ENCODE measurements around the gene TLN1.

The TLN1 gene

GRCh38 chr9:35660966-35661415 is 71.0 kb downstream of the TLN1 start:
- no peak for DNase-seq

- no peak for DNase-seq
These were observed 72.7 kb downstream of the TLN1 start for GRCh38 chr9:35659340-35659739.

GRCh38 chr9:35658968-35659220 is 73.1 kb downstream of the TLN1 start:
- DNase-seq, result no peak

- peak; percentile 82 for DNase-seq
These were observed 73.6 kb downstream of the TLN1 start, which contains the start of gene CCDC107 for GRCh38 chr9:35658137-35658967. Gene CCDC107 (plus strand): TSS chr9:35658292. CDS start chr9:35658380, 88 bp downstream.

- peak; percentile 91 for DNase-seq
These were observed 74.4 kb downstream of the TLN1 start, which contains the start of gene RMRP for GRCh38 chr9:35657546-35658136. Gene RMRP (minus strand): TSS chr9:35658019.

GRCh38 chr9:35656831-35657545 is 75.0 kb downstream of the TLN1 start:
- DNase-seq, result no peak

- DNase-seq, result no peak
These were observed 75.6 kb downstream of the TLN1 start for GRCh38 chr9:35656348-35656747.

- DNase-seq, result no peak
These were observed 78.4 kb downstream of the TLN1 start for GRCh38 chr9:35653611-35654010.

- DNase-seq, result no peak
These were observed 79.2 kb downstream of the TLN1 start for GRCh38 chr9:35652829-35653209.

- no peak for DNase-seq
These were observed 79.8 kb downstream of the TLN1 start for GRCh38 chr9:35651956-35652828.

- DNase-seq, result no peak
These were observed 81.4 kb downstream of the TLN1 start, which contains the start of gene SIT1 for GRCh38 chr9:35650341-35651158. Gene SIT1 (minus strand): TSS chr9:35650931. CDS start chr9:35650853, 78 bp downstream.

GRCh38 chr9:35649431-35650340 is 82.3 kb downstream of the TLN1 start:
- no peak for DNase-seq

Measured in NK-92 treated with Interleukin-12 subunit alpha and Interleukin-12 subunit beta, amount 100 ng/mL, for 24 hours (cell line).